Neural progenitor cell (in vitro differentiated cells): ENCODE data around the gene FGF11.

ENCODE experiments used
- EZH2 ChIP-seq: fragments of 200-600 bp; sonication (generic); IDR thresholded peaks from 2 replicates; pipeline ENCODE4 v1.6.1; 2017; ENCODE audit warnings: antibody characterized with exemption, mild to moderate bottlenecking, moderate library complexity
- TF ChIP-seq, protein P1 (sequence below): fragments of 200-600 bp; sonication (generic); IDR thresholded peaks from 2 replicates; pipeline ENCODE4 v1.5.1; 2017; ENCODE audit warnings: antibody characterized with exemption, mild to moderate bottlenecking

DNA sequence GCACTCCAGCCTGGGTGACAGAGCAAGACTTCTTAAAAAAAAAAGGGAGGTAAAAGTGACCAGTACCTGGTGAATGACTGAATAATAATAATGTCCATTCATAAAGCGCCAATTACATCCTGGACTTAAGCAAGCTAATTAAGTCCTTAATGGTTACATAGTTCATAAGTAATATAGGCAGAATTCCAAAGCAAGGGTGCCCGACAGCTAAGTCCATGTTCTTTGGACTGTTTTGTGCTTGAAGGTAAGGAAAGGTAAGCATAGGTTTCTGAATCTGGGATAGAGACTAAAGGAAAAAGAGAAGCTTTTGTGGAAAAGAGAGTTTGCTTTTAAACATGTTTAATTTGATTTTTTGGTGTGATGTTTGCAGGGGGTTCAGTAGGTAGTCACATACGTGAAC lies 54.6 kb downstream of the FGF11 start:
- TF ChIP-seq, protein P1, sequence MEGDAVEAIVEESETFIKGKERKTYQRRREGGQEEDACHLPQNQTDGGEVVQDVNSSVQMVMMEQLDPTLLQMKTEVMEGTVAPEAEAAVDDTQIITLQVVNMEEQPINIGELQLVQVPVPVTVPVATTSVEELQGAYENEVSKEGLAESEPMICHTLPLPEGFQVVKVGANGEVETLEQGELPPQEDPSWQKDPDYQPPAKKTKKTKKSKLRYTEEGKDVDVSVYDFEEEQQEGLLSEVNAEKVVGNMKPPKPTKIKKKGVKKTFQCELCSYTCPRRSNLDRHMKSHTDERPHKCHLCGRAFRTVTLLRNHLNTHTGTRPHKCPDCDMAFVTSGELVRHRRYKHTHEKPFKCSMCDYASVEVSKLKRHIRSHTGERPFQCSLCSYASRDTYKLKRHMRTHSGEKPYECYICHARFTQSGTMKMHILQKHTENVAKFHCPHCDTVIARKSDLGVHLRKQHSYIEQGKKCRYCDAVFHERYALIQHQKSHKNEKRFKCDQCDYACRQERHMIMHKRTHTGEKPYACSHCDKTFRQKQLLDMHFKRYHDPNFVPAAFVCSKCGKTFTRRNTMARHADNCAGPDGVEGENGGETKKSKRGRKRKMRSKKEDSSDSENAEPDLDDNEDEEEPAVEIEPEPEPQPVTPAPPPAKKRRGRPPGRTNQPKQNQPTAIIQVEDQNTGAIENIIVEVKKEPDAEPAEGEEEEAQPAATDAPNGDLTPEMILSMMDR = no peak
- TF ChIP-seq EZH2 = no peak
